Stomach smooth muscle (tissue), 2 donors: ENCODE data around the gene RPP21.
"Not testable (repeated sequence)": the region's sequence is repeated elsewhere in the genome, so short reads cannot be mapped to it uniquely, and the experiment has no call there.

ENCODE experiments used
- H3K27ac ChIP-seq: one replicate; pipeline ENCODE4 v1.7.0; 2013; ENCODE audit warnings: mild to moderate bottlenecking, low read length, inconsistent platforms
- H3K27me3 ChIP-seq, 2 donors: one replicate each; pipeline ENCODE4 v1.7.0; 2013; ENCODE audit warnings: low read length in 2 of 2; ENCODE audit not compliant: insufficient read depth in 2 of 2, control insufficient read depth in 1 of 2
- H3K36me3 ChIP-seq, 2 donors: one replicate each; pipeline ENCODE4 v1.7.0; 2013; ENCODE audit warnings: low read length in 2 of 2; ENCODE audit not compliant: control insufficient read depth in 2 of 2, insufficient read depth in 2 of 2
- H3K4me1 ChIP-seq: one replicate; pipeline ENCODE4 v1.7.0; 2013; ENCODE audit warnings: low read length; ENCODE audit not compliant: control insufficient read depth, insufficient read depth
- H3K4me3 ChIP-seq, 2 donors: one replicate each; pipeline ENCODE4 v1.7.0; 2013; ENCODE audit warnings: low read length in 2 of 2
- H3K9ac ChIP-seq, 2 donors: one replicate each; pipeline ENCODE4 v1.7.0; 2013; ENCODE audit warnings: low read length in 2 of 2, mild to moderate bottlenecking in 1 of 2
- H3K9me3 ChIP-seq, 2 donors: one replicate each; pipeline ENCODE4 v1.7.0; 2013; ENCODE audit warnings: low read length in 2 of 2; ENCODE audit not compliant: control insufficient read depth in 2 of 2
- donor health status: healthy.
- donor health status: Pancreatic carcinoma.

Gene RPP21

DNA sequence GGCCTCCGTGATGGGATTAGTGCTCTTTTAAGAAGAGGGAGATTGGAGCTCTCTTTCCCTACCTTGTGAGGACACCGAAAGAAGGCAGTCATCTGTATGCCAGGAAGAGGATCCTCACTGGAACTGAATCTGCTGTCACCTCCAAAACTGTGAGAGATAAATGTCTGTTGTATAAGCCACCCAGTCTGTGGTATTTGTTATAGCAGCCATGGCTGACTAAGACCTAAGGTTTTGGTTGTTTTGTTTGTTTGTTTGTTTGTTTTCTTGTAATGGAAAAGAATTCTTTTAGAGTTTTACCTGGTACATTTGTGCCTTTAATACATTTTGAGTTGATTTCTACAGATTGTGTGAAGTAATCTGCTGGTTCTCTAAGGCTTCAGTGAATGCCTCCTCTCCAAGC, 7.6 kb downstream of the RPP21 start:
- Histone ChIP-seq H3K4me3 (no peak overlapping the region), H3K9ac (no peak overlapping the region), H3K36me3 (peaks cover 0 to 6% of the 10 kb centered on the region in 2 donors), H3K27me3 (peaks cover 0 to 7% of the 10 kb centered on the region in 2 donors), H3K4me1 (no peaks in the 10 kb centered on the region), H3K9me3 (no peaks in the 10 kb centered on the region), H3K27ac (no peak overlapping the region)

DNA sequence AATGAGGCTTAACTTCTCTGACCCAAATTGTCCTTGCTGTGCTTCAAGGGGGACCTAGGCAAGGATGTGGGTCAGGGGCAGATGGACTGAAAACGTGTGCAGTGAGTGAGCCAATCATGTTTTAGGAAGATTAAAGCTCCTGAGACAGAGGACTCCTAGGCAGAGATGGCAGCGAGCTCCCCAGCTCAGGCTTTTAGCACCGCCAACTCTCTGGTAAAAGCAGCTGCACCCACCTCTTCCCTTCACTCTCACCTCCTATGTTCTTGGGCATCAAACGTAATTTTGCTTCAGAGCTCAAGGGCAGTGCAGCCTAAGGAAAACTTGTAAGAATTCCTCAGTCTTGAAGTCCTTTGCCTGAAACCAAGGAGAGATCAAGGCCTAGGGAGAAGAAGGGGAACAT, 10.3 kb downstream of the RPP21 start:
- Histone ChIP-seq H3K27ac (no peak overlapping the region), H3K27me3 (peaks cover 6 to 17% of the 10 kb centered on the region in 2 donors), H3K9ac (no peak overlapping the region)

DNA sequence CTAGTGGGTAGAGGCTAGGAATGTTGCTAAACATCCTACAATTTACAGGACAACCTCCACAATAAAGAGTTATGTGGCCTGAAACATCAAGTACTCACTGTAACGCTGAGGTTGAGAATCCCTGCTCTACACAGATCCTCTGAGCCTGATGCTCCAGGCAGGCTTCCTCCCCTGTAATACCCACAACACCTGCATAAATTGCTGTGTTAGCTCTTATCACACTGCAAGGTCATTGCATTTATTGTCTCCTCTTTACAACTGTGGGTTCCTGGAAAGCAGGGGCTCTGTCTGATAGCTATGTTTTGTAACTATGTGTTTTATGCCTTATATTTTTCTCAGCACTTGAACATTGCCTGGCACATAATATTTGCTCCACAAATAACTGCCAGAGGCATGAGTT, 11.6 kb downstream of the RPP21 start:
- Histone ChIP-seq H3K4me1 (peaks cover 6% of the 10 kb centered on the region), H3K27ac (no peak overlapping the region), H3K9ac (no peak overlapping the region), H3K9me3 (no peaks in the 10 kb centered on the region), H3K27me3 (peaks cover 6 to 17% of the 10 kb centered on the region in 2 donors), H3K4me3 (no peak overlapping the region), H3K36me3 (no peaks in the 10 kb centered on the region)

More for the DNA sequence above, 10.3 kb downstream of the RPP21 start:
- peaks cover 6% of the 10 kb centered on the region for H3K4me1 ChIP-seq
- no peaks in the 10 kb centered on the region for H3K36me3 ChIP-seq
- no peaks in the 10 kb centered on the region for H3K9me3 ChIP-seq
- no peak overlapping the region for H3K4me3 ChIP-seq

DNA sequence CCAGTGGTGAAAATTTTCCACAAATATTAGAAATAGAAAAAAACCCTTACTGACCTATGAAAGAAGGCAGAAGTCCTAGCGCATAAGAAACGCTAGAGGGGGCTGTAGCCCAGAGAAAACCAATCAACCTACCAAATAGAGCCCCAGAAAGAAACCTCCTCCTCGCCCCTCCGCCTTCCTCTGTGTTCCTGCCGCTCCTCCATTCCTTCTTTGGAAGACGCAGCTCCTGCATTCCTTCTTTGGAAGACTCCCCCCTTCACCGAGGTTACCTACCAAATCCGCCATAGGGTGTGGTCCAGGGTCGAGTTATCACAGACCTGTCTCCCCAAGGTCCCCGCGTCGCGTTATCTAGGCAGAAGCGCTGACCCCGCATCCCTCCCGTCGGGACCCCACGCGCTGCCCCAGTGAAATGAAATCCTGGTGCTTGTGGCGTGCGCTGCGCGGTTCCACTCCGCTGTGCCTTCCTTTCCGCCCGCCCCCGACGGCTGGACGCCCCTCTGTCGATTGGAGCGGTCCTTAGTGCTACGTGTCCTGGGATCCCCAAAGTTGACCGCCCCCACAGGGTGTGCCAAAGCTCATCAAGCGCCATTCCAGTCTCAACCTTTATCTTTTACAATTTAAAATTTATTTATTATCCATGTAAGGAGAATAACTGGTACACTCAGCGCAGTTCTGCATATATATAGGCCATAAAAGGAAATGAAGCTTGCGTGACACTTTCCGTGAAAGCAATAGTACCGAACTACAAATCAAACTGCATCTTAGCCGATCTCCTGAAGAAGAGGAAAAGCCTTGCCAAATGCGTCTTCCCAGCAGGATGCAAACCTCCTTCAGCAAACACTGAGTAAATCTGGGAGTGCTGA, 13.0 kb downstream of the RPP21 start:
- no peak overlapping the region for H3K27ac ChIP-seq
- peak overlapping the region; percentile 47 to 69 for H3K9ac ChIP-seq
- peaks cover 6 to 17% of the 10 kb centered on the region in 2 donors for H3K27me3 ChIP-seq
- peaks cover 6% of the 10 kb centered on the region for H3K4me1 ChIP-seq
- peak overlapping the region; percentile 54 to 74 for H3K4me3 ChIP-seq
- H3K36me3 ChIP-seq = no peaks in the 10 kb centered on the region
- peaks cover 0 to 4% of the 10 kb centered on the region in 2 donors for H3K9me3 ChIP-seq

DNA sequence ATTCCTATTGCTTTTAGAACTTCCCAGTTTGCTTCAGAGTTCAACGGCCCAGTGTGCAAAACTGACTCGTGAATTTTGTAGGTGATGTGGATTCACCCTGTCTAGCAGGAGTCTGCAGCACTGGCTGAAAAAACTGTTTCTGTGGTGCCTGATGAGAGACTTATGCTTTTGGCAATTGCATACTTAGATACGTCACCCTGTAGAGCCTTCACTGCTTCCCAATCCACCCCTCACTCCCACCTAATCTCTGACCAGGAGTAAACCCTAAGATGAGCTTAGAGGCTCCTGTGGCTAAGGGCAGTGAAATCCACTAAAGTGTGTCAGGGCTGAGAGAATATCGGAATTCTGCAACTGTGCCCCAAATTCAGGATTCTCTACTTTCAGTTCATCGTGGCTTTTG, 14.3 kb downstream of the RPP21 start:
- Histone ChIP-seq H3K36me3 (no peaks in the 10 kb centered on the region), H3K4me1 (peaks cover 6% of the 10 kb centered on the region), H3K27me3 (peaks cover 6 to 19% of the 10 kb centered on the region in 2 donors), H3K9me3 (peaks cover 0 to 4% of the 10 kb centered on the region in 2 donors), H3K27ac (no peak overlapping the region), H3K9ac (no peak overlapping the region), H3K4me3 (no peak overlapping the region)

DNA sequence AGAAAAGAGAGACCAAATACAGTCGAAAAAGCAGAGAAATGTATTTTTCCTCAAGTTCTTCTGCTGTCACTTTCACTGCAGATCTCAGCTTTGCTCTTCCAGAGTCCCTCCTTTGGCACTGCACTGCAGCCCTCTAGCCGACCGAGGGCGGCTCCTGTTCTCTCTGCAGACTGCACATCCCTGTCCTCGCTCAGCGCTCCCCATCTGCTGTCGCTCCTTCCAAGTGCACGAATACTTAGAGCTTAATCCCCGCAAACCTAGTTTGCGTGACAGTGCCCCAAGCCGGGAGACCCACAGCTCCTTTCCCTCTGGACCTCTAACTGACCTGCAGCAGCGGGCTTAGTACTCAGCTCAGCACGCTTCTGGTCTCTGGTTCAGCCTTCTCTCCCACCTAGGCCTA, 15.2 kb downstream of the RPP21 start:
- H3K27ac ChIP-seq = no peak overlapping the region
- peaks cover 0 to 4% of the 10 kb centered on the region in 2 donors for H3K9me3 ChIP-seq
- no peaks in the 10 kb centered on the region for H3K36me3 ChIP-seq
- H3K4me3 ChIP-seq = no peak overlapping the region
- peaks cover 6 to 19% of the 10 kb centered on the region in 2 donors for H3K27me3 ChIP-seq
- no peak overlapping the region for H3K9ac ChIP-seq
- peaks cover 6% of the 10 kb centered on the region for H3K4me1 ChIP-seq

DNA sequence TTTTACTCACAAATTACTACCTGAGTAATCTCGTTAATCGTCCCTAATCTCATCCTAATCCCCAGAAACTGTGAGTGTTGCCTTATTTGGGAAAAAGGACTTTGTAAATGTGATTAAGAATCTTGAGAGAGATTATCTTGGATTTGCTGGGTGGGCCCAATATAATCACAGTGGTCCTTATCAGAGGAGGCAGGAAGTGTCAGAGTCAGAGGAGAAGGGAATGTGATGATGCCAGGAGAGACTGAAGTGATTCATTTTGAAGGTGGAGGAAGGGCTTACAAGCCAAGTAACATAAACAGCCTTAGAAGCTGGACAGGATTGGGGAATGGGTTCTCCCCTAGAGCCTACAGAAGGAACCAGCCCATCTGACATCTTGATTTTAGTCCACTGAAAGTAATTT, 16.7 kb downstream of the RPP21 start:
- Histone ChIP-seq H3K27ac (no peak overlapping the region), H3K36me3 (no peaks in the 10 kb centered on the region), H3K9me3 (peaks cover 0 to 4% of the 10 kb centered on the region in 2 donors), H3K27me3 (peaks cover 6 to 19% of the 10 kb centered on the region in 2 donors), H3K4me3 (no peak overlapping the region), H3K9ac (no peak overlapping the region), H3K4me1 (peaks cover 6% of the 10 kb centered on the region)

DNA sequence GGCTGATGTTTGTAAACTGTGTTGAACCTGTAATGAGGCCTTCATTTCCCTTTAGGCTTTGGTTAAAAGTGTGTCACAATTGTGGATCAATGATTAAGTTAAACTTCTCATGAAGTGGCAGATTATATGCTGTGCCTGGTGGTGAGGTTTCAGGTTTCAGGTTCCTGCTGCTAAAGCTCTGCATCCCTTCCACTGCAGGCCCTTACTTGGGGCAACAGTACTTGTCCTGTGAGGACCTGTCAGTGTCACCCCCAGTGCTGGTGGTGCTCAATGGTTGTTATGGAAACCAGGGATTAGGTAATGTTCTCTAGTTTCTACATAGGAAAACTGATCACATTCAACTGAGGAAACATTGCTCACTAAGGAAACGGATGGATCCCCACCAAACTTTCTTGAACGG, 18.5 kb downstream of the RPP21 start:
- no peak overlapping the region for H3K4me3 ChIP-seq
- no peak overlapping the region for H3K27ac ChIP-seq
- no peak overlapping the region for H3K9ac ChIP-seq
- no peaks in the 10 kb centered on the region for H3K4me1 ChIP-seq
- no peaks in the 10 kb centered on the region for H3K36me3 ChIP-seq
- H3K27me3 ChIP-seq = peaks cover 5 to 13% of the 10 kb centered on the region in 2 donors
- peaks cover 0 to 4% of the 10 kb centered on the region in 2 donors for H3K9me3 ChIP-seq

DNA sequence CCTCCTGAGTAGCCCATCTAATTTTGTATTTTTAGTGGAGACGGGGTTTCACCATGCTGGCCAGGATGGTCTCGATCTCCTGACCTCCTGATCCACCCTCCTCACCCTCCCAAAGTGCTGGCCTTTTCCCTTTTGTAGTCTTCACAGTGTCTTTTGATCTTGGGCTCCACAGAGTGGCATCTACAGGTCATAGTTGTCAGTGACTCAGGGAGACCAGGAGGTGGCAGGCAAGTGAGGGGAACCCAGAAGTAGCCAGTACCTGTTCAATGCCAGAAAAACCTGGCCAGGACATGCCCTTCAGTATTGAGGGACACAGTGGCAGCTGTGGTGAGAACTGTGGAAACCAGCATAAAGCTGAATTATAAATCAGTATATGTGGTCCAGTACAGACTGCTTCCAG, 19.6 kb downstream of the RPP21 start:
- Histone ChIP-seq H3K27me3 (peaks cover 3 to 8% of the 10 kb centered on the region in 2 donors), H3K9ac (no peak overlapping the region), H3K4me3 (no peak overlapping the region), H3K36me3 (no peaks in the 10 kb centered on the region), H3K27ac (no peak overlapping the region), H3K4me1 (no peaks in the 10 kb centered on the region), H3K9me3 (peaks cover 0 to 4% of the 10 kb centered on the region in 2 donors)

DNA sequence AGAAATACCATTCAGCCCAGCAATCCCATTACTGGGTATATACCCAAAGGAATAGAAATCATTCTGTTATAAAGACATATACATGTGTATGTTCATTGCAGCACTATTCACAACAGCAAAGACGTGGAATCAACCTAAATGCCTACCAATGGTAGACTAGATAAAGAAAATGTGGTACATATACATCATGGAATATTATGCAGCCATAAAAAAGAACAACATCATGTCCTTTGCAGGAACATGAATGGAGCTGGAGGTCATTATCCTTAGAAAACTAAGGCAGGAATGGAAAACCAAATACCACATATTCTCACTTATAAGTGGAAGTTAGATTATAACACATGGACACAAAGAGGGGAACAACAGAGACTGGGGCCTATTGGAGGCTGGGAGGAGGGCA, 24.3 kb downstream of the RPP21 start:
- not testable (repeated sequence) for H3K4me1 ChIP-seq, H3K27me3 ChIP-seq, H3K9ac ChIP-seq, H3K4me3 ChIP-seq, H3K36me3 ChIP-seq, H3K27ac ChIP-seq, H3K9me3 ChIP-seq

DNA sequence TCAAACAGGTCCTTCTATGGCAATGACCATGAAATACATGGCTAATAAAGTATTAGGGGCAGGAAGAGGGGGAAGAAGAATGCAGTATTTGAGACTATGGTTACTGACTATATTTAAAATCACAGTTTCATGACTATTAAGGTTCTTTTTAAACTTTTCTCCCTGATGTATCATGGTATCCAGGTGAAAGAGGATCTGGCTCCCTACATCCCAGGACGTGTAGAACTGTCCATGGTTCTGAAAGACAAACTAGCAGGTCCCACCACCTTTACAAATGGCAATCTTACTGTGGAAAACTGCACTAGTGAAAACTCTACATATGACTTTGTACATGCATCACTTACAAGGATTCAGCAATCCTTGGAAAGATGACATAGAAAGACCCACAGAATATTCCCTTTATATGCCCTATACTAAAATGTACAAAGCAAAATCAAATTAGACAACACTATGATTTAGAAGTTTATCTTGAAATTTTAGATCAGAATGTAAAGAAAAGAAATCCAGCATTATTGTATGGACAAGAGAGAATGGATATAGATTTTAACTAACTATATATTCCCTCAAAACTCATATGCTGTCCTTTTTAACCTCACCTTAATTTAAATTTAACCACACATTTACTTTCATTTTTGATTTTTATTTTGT, 33.5 kb downstream of the RPP21 start:
- no peaks in the 10 kb centered on the region for H3K36me3 ChIP-seq
- no peak overlapping the region for H3K9ac ChIP-seq
- H3K4me1 ChIP-seq = no peaks in the 10 kb centered on the region
- no peak overlapping the region for H3K27ac ChIP-seq
- peaks cover 3 to 6% of the 10 kb centered on the region in 2 donors for H3K27me3 ChIP-seq
- H3K4me3 ChIP-seq = no peak overlapping the region
- H3K9me3 ChIP-seq = no peaks in the 10 kb centered on the region
